Neuronal stem cell (in vitro differentiated cells): ENCODE data around the gene LRP1B.
A peak's percentile ranks its signal among the peaks of the same experiment; 100 is the strongest.

ENCODE experiments used
- DNase-seq: peaks from one replicate; pipeline ENCODE4 v3.0.0-alpha.2; 2013; ENCODE audit warnings: low spot score
- H2AFZ ChIP-seq: one replicate; pipeline ENCODE4 v1.6.1; 2013; ENCODE audit warnings: mild to moderate bottlenecking, low read length, inconsistent platforms
- H2AK5ac ChIP-seq: 2 replicates; pipeline ENCODE4 v1.6.1; 2013; ENCODE audit warnings: low read depth, mild to moderate bottlenecking, inconsistent platforms, low read length, moderate library complexity, mixed read lengths
- H2BK120ac ChIP-seq: 2 replicates; pipeline ENCODE4 v1.6.1; 2013; ENCODE audit warnings: low read depth, mild to moderate bottlenecking, inconsistent platforms, low read length, moderate library complexity, mixed read lengths
- H2BK12ac ChIP-seq: one replicate; pipeline ENCODE4 v1.6.1; 2013; ENCODE audit warnings: low read length, inconsistent platforms
- H2BK15ac ChIP-seq: 2 replicates; pipeline ENCODE4 v1.6.1; 2013; ENCODE audit warnings: mild to moderate bottlenecking, low read length, inconsistent platforms, mixed read lengths
- H2BK5ac ChIP-seq: one replicate; pipeline ENCODE4 v1.6.1; 2013; ENCODE audit warnings: inconsistent platforms, mild to moderate bottlenecking, low read length, moderate library complexity
- H3K14ac ChIP-seq: one replicate; pipeline ENCODE4 v1.6.1; 2013; ENCODE audit warnings: low read length, inconsistent platforms
- H3K18ac ChIP-seq: 2 replicates; pipeline ENCODE4 v1.6.1; 2013; ENCODE audit warnings: low read length, inconsistent platforms
- H3K23ac ChIP-seq: 2 replicates; pipeline ENCODE4 v1.6.1; 2013; ENCODE audit warnings: low read depth, mild to moderate bottlenecking, mixed read lengths, low read length, inconsistent platforms; ENCODE audit not compliant: poor library complexity
- H3K27ac ChIP-seq: replicated peaks from 3 replicates; pipeline ENCODE4 v1.5.1; 2013; ENCODE audit warnings: low read length, inconsistent platforms
- H3K27me3 ChIP-seq, 3 experiments: 2 replicates each; pipeline ENCODE4 v1.6.1; 2013; ENCODE audit warnings: low read length in 3 of 3, mild to moderate bottlenecking in 2 of 3, inconsistent platforms in 1 of 3, low read depth in 1 of 3, mixed read lengths in 1 of 3, moderate library complexity in 1 of 3; ENCODE audit not compliant: control insufficient read depth in 3 of 3, insufficient read depth in 3 of 3
- H3K36me3 ChIP-seq, 2 donors: replicated peaks in 1 of 2; 2 replicates each; pipeline ENCODE4 v1.6.1; 2013; ENCODE audit warnings: low read length in 2 of 2; ENCODE audit not compliant: control insufficient read depth in 2 of 2, insufficient read depth in 2 of 2
- H3K4ac ChIP-seq: 2 replicates; pipeline ENCODE4 v1.6.1; 2013; ENCODE audit warnings: inconsistent platforms, mild to moderate bottlenecking, low read length, moderate library complexity
- H3K4me1 ChIP-seq, 2 donors: 1 replicate in 1 of 2; 2 replicates in 1 of 2; pipeline ENCODE4 v1.6.1; 2013; ENCODE audit warnings: low read length in 2 of 2, low read depth in 1 of 2; ENCODE audit not compliant: control insufficient read depth in 2 of 2, insufficient read depth in 1 of 2
- H3K4me2 ChIP-seq: one replicate; pipeline ENCODE4 v1.6.1; 2013; ENCODE audit warnings: mild to moderate bottlenecking, low read length, inconsistent platforms; ENCODE audit not compliant: insufficient read depth, poor library complexity, severe bottlenecking
- H3K4me3 ChIP-seq, 2 donors: 2 replicates each; pipeline ENCODE4 v1.5.1; 2013; ENCODE audit warnings: low read length in 2 of 2, mild to moderate bottlenecking in 2 of 2, inconsistent platforms in 1 of 2, moderate library complexity in 1 of 2
- H3K79me1 ChIP-seq: one replicate; pipeline ENCODE4 v1.6.1; 2013; ENCODE audit warnings: low read depth, mild to moderate bottlenecking, inconsistent platforms, low read length, moderate library complexity
- H3K9ac ChIP-seq: one replicate; pipeline ENCODE4 v1.6.1; 2013; ENCODE audit warnings: mild to moderate bottlenecking, low read depth, low read length, inconsistent platforms; ENCODE audit not compliant: poor library complexity
- H3K9me3 ChIP-seq, 2 donors: replicated peaks in 1 of 2; 2 replicates each; pipeline versions ENCODE3 to v1.6.1; 2013; ENCODE audit warnings: low read length in 2 of 2, mild to moderate bottlenecking in 2 of 2, inconsistent platforms in 1 of 2, low read depth in 1 of 2, mixed read lengths in 1 of 2, moderate library complexity in 1 of 2; ENCODE audit not compliant: control insufficient read depth in 2 of 2, insufficient read depth in 1 of 2
- H4K8ac ChIP-seq: one replicate; pipeline ENCODE4 v1.6.1; 2013; ENCODE audit warnings: low read depth, mild to moderate bottlenecking, inconsistent platforms, low read length, moderate library complexity
- H4K91ac ChIP-seq: one replicate; pipeline ENCODE4 v1.6.1; 2013; ENCODE audit warnings: low read length, low read depth, mild to moderate bottlenecking, inconsistent platforms; ENCODE audit not compliant: poor library complexity
- WGBS, 2 donors: extraction: QIAGEN DNeasy Blood & Tissue Kit; methylation state at CpG; one replicate each; pipeline ENCODE4 v1.1.7; 2013; ENCODE audit warnings: missing lambda C conversion rate in 2 of 2, mixed read lengths in 1 of 2; ENCODE audit not compliant: insufficient read length in 2 of 2, insufficient replicate concordance in 1 of 2; ENCODE audit errors: extremely low coverage in 2 of 2; 5-methylcytosine and 5-hydroxymethylcytosine counted together

Gene LRP1B

DNA sequence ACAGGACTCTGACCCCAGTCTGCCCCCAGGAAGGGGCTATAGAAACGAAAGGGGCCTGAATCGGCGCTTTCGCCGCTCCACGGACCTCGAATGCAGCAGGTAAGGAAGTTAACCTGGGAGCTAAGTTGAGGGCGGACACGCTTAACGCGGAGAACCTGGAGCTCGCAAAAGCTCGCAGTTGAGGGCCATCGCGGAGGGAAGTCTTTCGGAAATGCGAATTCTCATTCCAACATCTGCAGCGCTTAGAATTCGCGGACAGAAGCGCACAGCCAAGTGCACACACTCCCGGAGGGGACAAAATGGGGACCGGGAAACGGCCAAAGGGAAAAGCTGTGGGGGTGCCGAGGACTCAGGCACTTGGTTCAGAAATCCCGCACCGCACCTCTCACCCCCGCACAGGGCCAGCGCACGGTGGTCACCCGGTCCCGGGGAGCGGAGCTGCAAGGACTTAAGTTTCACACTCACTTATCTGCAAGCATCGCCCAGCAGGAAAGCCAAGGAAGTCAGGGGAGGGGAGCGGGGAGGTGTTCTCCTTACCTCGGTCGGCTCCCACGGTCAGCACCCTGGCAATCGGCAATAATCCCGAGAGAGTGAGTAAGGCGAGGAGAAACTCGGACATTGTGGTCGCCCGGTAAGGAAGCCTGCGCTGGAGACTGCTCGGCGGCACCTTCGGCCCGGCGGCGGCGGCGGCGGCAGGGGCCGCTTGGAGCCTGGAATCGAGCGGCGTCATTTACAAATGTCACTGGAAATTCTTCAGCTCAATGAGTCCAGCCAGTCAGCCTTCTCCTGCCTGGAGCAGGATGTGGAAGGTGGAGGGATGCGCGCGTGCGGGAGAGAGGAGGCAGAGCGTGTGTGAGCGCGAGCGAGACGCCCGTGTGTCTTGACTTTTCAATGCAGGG, 456 bp downstream of the LRP1B start:
- Histone ChIP-seq H4K91ac (no peak overlapping the region), H3K4me3 (peak overlapping the region; percentile 63 to 88), H2BK5ac (no peak overlapping the region), H3K9me3 (no peaks in the 10 kb centered on the region), H3K4me2 (peak overlapping the region; percentile 96), H2BK120ac (no peak overlapping the region), H3K79me1 (no peaks in the 10 kb centered on the region), H3K4ac (no peak overlapping the region), H2BK12ac (peak overlapping the region; percentile 23), H3K27ac (no peak overlapping the region), H3K14ac (peak overlapping the region; percentile 73), H3K18ac (peak overlapping the region; percentile 49), H3K23ac (no peak overlapping the region), H4K8ac (no peak overlapping the region), H2AK5ac (no peak overlapping the region), H3K4me1 (no peaks in the 10 kb centered on the region), H3K27me3 (peaks cover 0 to 28% (median 15%) of the 10 kb centered on the region in 3 experiments), H2BK15ac (no peak overlapping the region), H3K36me3 (no peaks in the 10 kb centered on the region), H3K9ac (peak overlapping the region; percentile 71), H2AFZ (peak overlapping the region; percentile 94)
- no CpG with 5 or more reads among the region's 68 CpGs for WGBS, 2 donors
- peak; percentile 60 for DNase-seq

DNA sequence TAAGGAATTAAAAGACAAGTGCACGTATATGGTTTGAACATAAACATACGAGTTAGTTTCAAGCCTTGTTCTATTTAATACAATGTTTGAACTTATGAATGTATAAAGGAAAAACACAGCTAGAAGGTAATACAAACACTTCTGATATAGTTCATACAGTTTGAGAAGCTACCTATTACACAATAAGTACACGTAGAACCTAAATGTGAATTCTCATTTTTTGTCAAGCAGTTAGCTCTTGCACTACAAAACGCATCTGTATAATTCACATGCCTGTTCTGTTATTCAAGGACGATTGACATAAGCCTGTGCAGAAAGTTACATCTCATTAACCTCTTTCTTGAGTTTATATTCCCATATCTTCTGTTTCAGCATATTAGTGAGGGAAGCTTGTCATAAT, 2.7 kb downstream of the LRP1B start:
- Histone ChIP-seq H3K27ac (no peak overlapping the region), H2BK120ac (no peak overlapping the region), H3K9ac (no peak overlapping the region), H2BK5ac (no peak overlapping the region), H3K14ac (no peak overlapping the region), H2AK5ac (no peak overlapping the region), H3K23ac (no peak overlapping the region), H2AFZ (no peak overlapping the region), H3K79me1 (no peaks in the 10 kb centered on the region), H3K36me3 (no peaks in the 10 kb centered on the region), H3K4ac (no peak overlapping the region), H4K8ac (no peak overlapping the region), H3K27me3 (peaks cover 0 to 28% (median 15%) of the 10 kb centered on the region in 3 experiments), H2BK15ac (no peak overlapping the region), H3K4me3 (no peak overlapping the region), H3K4me1 (no peaks in the 10 kb centered on the region), H2BK12ac (no peak overlapping the region), H4K91ac (no peak overlapping the region), H3K18ac (no peak overlapping the region), H3K9me3 (no peaks in the 10 kb centered on the region), H3K4me2 (no peak overlapping the region)
- no CpG with 5 or more reads among the region's 5 CpGs for WGBS, 2 donors
- DNase-seq, result no peak

DNA sequence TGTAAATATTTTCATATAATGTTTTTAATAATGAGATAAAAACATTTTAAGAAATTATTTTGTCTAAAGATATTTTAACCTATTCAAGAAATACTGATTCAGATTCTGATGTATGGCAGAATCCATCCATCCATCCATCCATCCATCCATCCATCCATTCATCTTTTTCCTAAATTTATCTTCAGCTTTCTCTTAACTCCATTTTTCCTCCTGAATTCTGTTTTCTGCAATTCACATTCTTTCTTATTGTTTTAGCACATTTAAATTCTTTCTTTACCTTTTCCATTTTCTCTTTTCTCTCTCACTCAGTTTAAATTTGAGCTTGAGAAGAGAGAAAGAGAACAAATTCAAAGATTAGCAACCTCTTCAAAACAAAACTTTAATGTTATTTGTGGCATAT, 3.6 kb downstream of the LRP1B start:
- H3K36me3 ChIP-seq, result no peaks in the 10 kb centered on the region
- H3K4me2 ChIP-seq, result no peak overlapping the region
- DNase-seq, result no peak
- H3K9me3 ChIP-seq, result no peaks in the 10 kb centered on the region
- H3K27me3 ChIP-seq, result peaks cover 0 to 28% (median 15%) of the 10 kb centered on the region in 3 experiments
- no peak overlapping the region for H3K23ac ChIP-seq
- no peak overlapping the region for H2BK12ac ChIP-seq
- no peak overlapping the region for H3K14ac ChIP-seq
- H4K8ac ChIP-seq, result no peak overlapping the region
- no peak overlapping the region for H2AFZ ChIP-seq
- H2BK15ac ChIP-seq, result no peak overlapping the region
- H3K9ac ChIP-seq, result no peak overlapping the region
- no peak overlapping the region for H3K27ac ChIP-seq
- no peaks in the 10 kb centered on the region for H3K4me1 ChIP-seq
- no peak overlapping the region for H4K91ac ChIP-seq
- H3K79me1 ChIP-seq, result no peaks in the 10 kb centered on the region
- no peak overlapping the region for H3K4me3 ChIP-seq
- H3K18ac ChIP-seq, result no peak overlapping the region
- no peak overlapping the region for H3K4ac ChIP-seq
- no peak overlapping the region for H2BK120ac ChIP-seq
- no peak overlapping the region for H2AK5ac ChIP-seq
- H2BK5ac ChIP-seq, result no peak overlapping the region

DNA sequence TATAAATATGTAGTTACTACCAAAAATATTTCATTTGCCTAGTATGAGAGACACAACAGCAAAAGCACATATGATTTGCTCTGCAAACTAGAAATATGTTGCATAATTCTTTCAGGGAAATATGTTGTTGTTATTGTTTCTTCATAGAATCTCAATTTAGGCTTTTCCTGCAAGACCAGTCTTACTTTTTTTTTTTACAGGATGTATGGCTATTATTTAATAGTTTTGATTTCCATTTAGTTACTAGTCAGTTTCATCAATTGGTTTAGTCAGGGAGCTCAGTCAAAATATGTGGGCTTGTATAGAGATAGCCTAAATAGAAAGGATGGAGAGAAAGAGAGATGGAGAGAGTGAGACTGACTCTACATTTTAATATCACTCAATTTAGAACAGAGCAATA, 6.1 kb downstream of the LRP1B start:
- Histone ChIP-seq H3K9ac (no peak overlapping the region), H3K14ac (no peak overlapping the region), H3K9me3 (no peaks in the 10 kb centered on the region), H3K4me2 (no peak overlapping the region), H2AK5ac (no peak overlapping the region), H2AFZ (no peak overlapping the region), H3K36me3 (no peaks in the 10 kb centered on the region), H3K4me3 (no peak overlapping the region), H4K91ac (no peak overlapping the region), H3K4ac (no peak overlapping the region), H2BK120ac (no peak overlapping the region), H2BK15ac (no peak overlapping the region), H4K8ac (no peak overlapping the region), H3K4me1 (peaks cover 0 to 3% of the 10 kb centered on the region in 2 donors), H3K18ac (no peak overlapping the region), H3K79me1 (no peaks in the 10 kb centered on the region), H3K27ac (no peak overlapping the region), H3K27me3 (peaks cover 0 to 17% (median 5%) of the 10 kb centered on the region in 3 experiments), H3K23ac (no peak overlapping the region), H2BK12ac (no peak overlapping the region), H2BK5ac (no peak overlapping the region)
- DNase-seq, result no peak
